Esophagus muscularis mucosa (tissue), 3 donors: Measurements from ENCODE around the gene PHOX2A.
"Not testable (repeated sequence)": the region's sequence is repeated elsewhere in the genome, so short reads cannot be mapped to it uniquely, and the experiment has no call there.

Experiments used
- CTCF ChIP-seq, 3 experiments: fragments of 200-600 bp in 2 of 3; fragments of 450-650 bp in 1 of 3; sonication (generic) in 2 of 3; IDR thresholded peaks; one replicate each; pipeline ENCODE4 v1.5.1; 2017 to 2019; ENCODE audit warnings: antibody characterized with exemption in 3 of 3, mild to moderate bottlenecking in 2 of 3, moderate library complexity in 1 of 3
- POLR2A ChIP-seq: fragments of 450-650 bp; IDR thresholded peaks from one replicate; pipeline ENCODE4 v1.6.1; 2017; ENCODE audit warnings: antibody characterized with exemption, moderate library complexity, mild to moderate bottlenecking, low read depth
- POLR2AphosphoS5 ChIP-seq, 2 donors: sonication (generic); formaldehyde crosslinking; IDR thresholded peaks; one replicate each; pipeline ENCODE4 v1.6.1; 2017; ENCODE audit warnings: antibody characterized with exemption in 2 of 2

GRCh38 chr11:72266960-72267359 is 23.0 kb upstream of the PHOX2A start:
- not testable (repeated sequence) for TF ChIP-seq POLR2AphosphoS5 (IDR thresholded peaks at IDR 0.05); CTCF (IDR thresholded peaks at IDR 0.05); POLR2A
